Measurements from ENCODE around the gene SLC7A6OS.
A peak's percentile ranks its signal among the peaks of the same experiment; 100 is the strongest.

Gene SLC7A6OS

GRCh38 chr16:68324336-68324735 is 13.6 kb upstream of the SLC7A6OS start:
- in situ Hi-C loops (cut with HindIII; ENCODE audit: low sequenced_read_pairs) = no loop called here
- TF ChIP-seq CTCF (IDR thresholded peaks at IDR 0.05; ENCODE audit: low read depth, low read length, missing control alignments) = no peak
- no peak for DNase-seq (ENCODE audit: low read depth)
- H3K4me3 ChIP-seq (ENCODE audit: low read depth, low read length) = no peak overlapping the region

- in situ Hi-C loops (cut with HindIII; ENCODE audit: low sequenced_read_pairs) = loop anchor here (5.0 kb wide), 1 partner anchor 78 kb away; no protein-coding TSS in a partner anchor
- H3K4me3 ChIP-seq (ENCODE audit: low read depth, low read length) = no peak overlapping the region
- no peak for DNase-seq (ENCODE audit: low read depth)
- no peak for TF ChIP-seq CTCF (IDR thresholded peaks at IDR 0.05; ENCODE audit: low read depth, low read length, missing control alignments)
Measured at GRCh38 chr16:68319185-68319908, 8.6 kb upstream of the SLC7A6OS start.

- DNase-seq (ENCODE audit: low read depth) = no peak
- H3K4me3 ChIP-seq (ENCODE audit: low read depth, low read length) = no peak overlapping the region
- in situ Hi-C loops (cut with HindIII; ENCODE audit: low sequenced_read_pairs) = no loop called here
- no peak for TF ChIP-seq CTCF (IDR thresholded peaks at IDR 0.05; ENCODE audit: low read depth, low read length, missing control alignments)
Measured at GRCh38 chr16:68313116-68313515, 2.4 kb upstream of the SLC7A6OS start.

- peak overlapping the region; percentile 93 for H3K4me3 ChIP-seq (ENCODE audit: low read depth, low read length)
- DNase-seq (ENCODE audit: low read depth) = no peak
- no peak for TF ChIP-seq CTCF (IDR thresholded peaks at IDR 0.05; ENCODE audit: low read depth, low read length, missing control alignments)
- in situ Hi-C loops (cut with HindIII; ENCODE audit: low sequenced_read_pairs) = no loop called here
Measured at GRCh38 chr16:68310437-68310773, 341 bp downstream of the SLC7A6OS start.

GRCh38 chr16:68309799-68310198 is 947 bp downstream of the SLC7A6OS start:
- no peak for TF ChIP-seq CTCF (IDR thresholded peaks at IDR 0.05; ENCODE audit: low read depth, low read length, missing control alignments)

GRCh38 chr16:68306633-68307032 is 4.1 kb downstream of the SLC7A6OS start:
- no peak for TF ChIP-seq CTCF (IDR thresholded peaks at IDR 0.05; ENCODE audit: low read depth, low read length, missing control alignments)
- no peak for DNase-seq (ENCODE audit: low read depth)
- in situ Hi-C loops (cut with HindIII; ENCODE audit: low sequenced_read_pairs) = no loop called here
- no peak overlapping the region for H3K4me3 ChIP-seq (ENCODE audit: low read depth, low read length)

More at GRCh38 chr16:68309799-68310198, 947 bp downstream of the SLC7A6OS start:
- in situ Hi-C loops (cut with HindIII; ENCODE audit: low sequenced_read_pairs) = no loop called here
- peak overlapping the region; percentile 93 for H3K4me3 ChIP-seq (ENCODE audit: low read depth, low read length)
- DNase-seq (ENCODE audit: low read depth) = no peak

All from astrocyte of the cerebellum (primary cell).